8988T (cell line): ENCODE results near the gene DNAJC30.

ENCODE experiments used
- DNase-seq: peaks from one replicate; pipeline ENCODE4 v3.0.0; 2011

Gene DNAJC30

GRCh38 chr7:73707045-73707631 lies 23.9 kb upstream of the DNAJC30 start:
- DNase-seq: no peak

DNA sequence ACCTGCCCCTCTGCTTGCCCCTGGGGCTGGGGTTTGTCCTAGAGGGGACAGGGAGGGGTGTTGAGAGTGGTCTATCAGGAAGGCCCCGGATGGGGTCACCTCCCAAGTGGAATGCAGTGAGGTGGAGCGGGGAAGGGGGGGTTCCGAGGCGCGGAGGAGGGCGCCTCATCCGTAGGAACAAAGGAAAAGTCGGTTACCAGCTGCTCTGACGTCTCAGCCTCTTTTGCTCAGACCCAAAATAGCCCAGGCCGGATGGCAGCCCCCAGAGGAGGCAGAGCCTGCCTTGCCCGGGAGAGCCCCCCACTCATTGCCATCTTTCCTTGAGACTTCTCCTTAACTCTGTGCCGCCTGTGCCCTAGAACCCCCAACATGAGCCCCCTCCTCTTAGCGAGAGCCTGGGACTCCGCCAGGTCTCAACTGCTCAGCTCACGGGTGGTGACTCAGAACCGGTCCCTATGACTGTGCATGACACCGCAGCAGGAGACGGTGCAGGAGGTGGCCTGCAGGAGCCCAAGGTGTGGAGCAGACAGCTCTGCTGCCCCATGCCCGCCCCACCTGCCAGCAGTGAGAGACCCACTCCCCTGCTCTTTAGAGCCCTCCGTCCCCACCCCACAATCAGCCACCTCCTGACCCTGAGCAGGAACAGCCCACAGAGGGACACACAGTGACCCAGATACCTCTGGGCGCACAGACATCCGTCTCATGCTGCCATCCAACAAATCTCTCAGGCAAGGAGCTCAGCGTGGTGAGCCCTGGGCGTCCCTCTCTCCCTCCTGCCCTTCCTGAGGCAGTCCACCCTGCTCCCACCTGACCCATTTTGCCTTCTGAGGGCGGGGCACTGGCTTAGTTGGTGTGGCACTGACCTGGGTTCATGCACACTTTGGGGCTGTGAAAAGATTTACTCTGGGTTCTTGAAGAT lies 23.1 kb upstream of the DNAJC30 start:
- peak; percentile 94 for DNase-seq

DNA sequence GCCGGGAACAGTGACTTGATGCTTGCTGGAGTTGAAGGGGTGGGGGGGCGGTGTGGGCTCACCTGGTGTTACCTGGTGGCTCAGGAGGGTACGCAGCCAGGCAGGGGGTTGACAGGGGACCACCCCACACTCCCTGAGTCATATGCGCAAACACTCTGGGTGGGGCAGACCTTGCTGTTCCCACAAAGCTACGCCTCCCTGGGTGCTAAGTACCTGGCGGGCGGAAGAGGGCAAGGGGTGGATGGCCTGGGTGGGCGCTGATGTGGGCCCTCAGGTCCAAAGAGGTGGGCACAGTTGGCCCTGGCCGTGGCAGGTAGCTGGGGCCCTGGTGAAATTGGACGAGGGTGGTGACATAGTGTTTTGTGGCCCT lies 22.3 kb upstream of the DNAJC30 start:
- DNase-seq: no peak

DNA sequence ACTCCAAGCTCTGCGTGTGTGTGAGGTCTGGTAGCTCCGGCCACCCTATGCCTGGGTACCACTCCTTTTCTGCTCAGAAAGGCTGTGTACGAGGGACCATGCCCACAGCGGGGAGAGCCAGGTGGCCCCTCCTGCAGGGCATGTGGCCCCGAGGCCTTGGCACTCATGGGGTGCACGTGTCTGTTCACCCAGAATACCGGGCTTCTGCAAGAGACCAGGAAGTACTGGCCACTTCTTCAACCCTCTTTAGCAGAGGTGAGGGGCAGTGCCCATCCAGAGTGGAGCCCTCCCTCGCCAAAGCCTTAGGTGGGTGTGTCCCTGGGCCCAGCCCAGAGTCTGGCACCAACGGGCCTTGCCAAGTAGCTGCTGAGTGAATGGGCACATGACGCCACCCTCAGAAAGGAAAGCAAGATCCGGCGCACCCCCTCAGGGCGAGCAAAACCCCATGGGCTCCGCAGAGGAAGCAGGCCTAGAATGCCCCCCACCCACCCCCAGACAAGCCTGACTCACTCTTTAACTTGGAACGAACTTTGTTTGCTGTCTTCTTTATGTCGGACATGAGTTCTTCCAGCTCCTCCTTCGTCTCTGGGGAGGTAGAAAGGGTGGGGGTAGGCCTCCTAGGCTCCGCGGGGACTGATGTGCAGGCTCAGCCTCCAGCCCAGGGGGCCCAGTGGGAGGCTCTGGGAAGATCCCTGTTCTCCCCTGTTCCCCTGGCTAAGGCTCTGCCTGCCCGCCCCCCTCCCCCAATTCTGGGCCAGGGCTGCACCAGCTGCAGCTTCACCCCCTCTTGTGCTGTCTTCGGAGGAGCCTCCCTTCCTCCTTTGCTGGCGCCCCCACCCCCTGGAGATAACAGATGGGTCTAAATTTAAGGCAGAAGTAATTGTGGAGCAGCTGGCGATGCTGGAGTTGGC lies 21.6 kb upstream of the DNAJC30 start:
- DNase-seq: no peak

- DNase-seq: no peak
Measured at GRCh38 chr7:73703757-73704639, 20.7 kb upstream of the DNAJC30 start.

DNA sequence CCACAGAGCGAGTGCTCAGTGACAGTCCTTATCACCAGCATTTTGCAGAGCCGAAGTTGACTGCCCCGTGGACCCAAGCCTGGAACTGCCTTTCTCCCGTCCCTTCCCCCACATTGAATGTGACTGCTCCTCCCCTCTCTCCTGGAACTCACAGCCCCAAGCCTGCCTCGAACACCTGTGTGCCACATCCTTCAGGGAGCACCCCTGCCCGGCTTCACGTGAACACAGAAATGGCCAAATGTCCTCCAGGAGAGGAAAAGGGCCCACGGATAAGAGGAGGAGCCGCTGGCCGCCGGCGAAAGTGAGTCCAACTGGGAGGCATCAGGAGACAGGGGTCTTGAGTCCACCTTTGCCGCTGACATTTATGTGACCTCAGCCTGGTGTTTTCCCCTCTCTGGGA lies 20.0 kb upstream of the DNAJC30 start:
- no peak for DNase-seq

DNA sequence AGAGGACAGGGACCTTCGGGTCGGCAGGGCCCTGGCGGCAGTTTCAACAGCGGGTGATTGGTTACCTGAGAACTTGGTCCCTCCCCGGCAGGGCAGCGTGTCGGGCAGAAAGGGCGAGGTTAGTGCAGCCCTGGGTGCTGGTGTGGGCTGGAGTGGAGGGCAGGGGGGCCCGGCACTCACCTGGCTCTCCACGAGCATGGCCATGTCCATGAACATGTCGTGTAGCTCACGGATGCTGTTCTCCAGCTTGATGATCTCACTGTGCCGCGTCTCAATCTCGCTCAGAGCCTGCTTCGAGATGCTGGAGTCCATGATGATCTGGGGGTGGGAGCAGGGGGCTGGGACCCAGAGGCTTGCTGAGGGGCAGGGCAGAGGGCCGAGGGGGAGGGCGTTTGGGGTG lies 19.4 kb upstream of the DNAJC30 start:
- DNase-seq: no peak

GRCh38 chr7:73702226-73702625 lies 19.0 kb upstream of the DNAJC30 start:
- DNase-seq: no peak

DNA sequence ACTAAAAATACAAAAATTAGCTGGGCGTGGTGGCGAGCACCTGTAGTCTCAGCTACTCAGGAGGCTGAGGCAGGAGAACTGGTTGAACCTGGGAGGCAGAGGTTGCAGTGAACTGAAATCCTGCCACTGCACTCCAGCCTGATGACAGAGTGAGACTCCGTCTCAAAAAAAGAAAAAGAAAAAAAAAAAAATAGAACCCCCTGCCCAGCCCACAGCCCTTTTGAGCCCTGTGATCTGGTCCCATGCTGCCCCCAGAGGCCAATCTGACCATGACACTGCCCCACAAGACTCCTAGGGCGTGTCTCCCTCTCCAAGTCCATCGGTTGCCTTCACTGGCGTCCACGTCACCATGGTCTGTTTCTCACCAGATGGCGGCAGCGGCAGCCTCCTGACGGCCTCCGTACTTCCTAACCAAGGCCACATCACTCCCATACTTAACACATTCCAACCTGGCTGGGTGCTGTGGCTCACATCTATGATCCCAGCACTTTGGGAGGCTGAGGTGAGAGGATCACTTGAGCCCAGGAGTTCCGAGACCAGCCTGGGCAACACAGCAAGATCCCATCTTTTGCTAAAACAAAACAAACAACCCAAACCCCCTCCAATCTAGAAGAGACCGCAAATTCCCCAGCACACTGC lies 18.2 kb upstream of the DNAJC30 start:
- no peak for DNase-seq

DNA sequence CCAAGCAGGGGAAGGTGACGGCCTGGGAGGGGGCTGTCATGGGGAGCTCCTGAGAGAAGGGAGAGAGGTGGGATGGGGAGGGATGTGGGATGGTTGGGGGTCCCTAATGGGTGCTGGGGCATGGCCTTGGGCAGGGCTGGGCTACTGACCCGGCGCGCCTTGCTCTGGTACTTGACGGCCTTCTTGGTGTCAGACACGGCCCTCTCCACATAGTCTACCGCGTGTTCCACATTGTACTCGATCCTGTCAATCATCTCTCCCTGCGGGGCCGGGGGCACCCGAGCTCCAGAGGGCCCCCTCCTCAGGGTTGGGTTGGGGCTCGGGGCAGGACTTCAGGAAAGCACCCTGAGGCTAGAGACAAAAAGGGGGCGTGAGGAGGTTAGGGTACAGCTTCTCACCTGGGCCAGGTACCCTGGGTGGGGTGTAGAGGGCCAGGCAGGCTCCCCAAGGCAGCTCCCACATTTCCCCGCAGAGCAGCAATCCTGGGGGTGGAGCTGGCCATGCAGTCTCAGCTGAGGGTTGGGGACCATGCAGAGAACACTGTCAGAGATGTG lies 17.4 kb upstream of the DNAJC30 start:
- no peak for DNase-seq

DNA sequence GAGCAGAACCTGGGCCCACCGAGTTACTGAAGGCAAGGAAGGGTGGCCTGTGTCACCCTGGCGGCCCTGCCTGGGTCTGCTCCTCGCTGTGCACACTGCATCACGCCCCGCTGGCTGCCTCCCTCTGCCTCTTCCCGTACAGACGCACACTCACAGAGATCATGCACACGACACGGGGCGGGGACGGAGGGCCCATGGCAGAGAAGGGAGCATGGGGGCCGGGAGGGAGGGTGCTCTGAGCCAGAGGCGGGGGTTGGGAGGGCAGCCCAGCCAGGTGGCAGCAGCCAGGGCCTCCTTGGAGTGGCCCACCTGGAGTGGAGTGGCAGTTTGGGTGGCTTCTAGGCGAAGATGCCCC lies 16.8 kb upstream of the DNAJC30 start:
- no peak for DNase-seq

DNA sequence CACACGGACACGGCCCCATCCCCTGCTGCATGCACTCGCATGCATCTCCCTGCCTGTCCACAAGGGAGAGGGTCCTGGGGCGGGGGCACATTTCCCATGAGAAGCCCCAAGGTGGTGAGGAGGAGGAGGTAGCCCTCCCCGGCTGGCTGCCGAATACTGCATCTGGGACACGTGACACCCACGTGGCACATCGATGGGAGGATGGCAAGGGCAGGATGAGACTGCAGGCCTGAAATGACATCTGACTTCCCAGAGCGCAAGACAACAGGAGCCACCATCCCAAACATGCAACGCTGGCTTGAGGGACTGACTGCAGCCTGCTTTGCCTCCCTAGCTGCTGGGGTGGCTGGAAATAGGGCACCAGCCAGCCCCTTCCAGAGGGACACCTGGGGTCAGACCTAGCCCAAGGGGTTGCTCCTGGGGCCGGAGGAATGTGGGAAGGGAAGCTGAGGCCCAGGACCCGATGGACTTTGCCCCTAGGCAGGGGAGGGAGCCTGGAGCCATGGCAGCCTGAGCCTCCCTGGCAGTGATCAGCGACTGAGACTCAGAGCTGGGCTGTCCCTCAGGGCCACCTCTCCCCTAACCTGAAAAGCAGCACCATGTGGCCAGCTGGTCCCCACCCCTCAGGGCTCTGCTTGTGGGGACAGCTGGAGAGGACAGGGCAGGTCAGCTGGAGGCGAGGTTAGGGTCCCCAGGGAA lies 16.3 kb upstream of the DNAJC30 start:
- no peak for DNase-seq

GRCh38 chr7:73698410-73698809 lies 15.2 kb upstream of the DNAJC30 start:
- no peak for DNase-seq

- no peak for DNase-seq
Measured at GRCh38 chr7:73696372-73696771, 13.1 kb upstream of the DNAJC30 start.

GRCh38 chr7:73690646-73691045 lies 7.4 kb upstream of the DNAJC30 start:
- DNase-seq: no peak

DNA sequence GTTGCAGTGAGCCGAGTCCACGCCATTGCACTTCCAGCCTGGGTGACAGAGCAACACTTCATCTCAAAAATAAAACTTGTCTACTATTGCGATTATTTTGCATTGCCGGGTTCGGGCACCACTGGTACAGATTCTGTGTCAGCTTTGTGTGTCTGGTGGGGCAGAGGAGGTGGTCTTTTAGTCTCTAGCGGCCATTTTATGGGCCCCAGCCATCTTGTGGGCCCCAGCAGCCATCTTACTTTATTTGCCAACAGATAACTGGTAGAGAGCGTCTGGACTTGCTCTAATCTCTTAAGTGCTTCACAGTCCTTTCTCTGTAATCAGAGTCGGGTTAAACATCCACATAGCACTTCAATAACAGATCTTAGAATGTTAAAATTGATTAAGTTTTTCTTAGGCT lies 5.0 kb upstream of the DNAJC30 start:
- no peak for DNase-seq

- no peak for DNase-seq
Measured at GRCh38 chr7:73685311-73685710, 2.1 kb upstream of the DNAJC30 start.

DNA sequence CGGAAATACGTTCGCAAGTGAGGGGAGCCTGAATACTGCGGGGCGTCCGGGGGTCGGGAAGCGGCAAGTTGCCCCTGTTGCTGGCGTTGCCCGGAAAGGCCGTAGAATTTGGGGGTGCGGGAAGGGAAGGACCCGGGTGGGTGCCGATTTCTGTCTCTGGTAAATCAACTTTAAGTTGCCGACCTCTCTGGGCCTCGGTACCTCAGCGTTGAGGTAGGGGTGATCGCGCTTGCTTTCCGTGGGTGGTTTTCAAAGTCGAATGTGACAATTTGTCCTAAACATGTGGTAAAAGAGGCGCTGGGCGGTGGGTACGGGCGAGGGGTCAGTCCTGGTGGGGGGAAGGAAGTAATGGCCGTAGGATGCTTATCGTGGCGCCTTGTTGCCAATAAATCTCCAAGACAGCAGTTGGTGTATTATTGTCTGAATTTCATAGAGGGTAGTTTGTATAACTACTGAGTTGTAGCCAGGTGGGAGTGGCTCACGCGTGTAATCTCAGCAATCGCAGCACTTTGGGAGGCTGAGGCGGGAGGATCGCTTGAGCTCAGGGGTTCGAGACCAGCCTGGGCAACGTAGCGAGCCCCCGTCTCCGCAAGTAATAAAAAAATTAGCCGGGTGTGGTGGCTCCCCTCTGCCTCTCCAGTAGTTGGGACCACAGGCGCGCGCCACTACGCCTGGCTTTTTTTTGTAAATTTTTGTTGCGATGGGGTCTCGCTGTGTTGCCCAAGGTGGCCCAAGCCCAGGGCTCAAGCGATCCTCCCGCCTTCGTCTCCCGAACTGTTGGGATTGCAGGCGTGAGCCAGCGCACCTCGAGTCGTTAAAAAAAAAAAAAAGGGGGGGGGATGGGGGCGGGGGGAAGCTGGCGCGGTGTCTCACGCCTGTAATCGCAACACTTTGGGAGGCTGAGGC lies 788 bp upstream of the DNAJC30 start:
- no peak for DNase-seq

GRCh38 chr7:73682745-73683055 lies 553 bp downstream of the DNAJC30 start:
- no peak for DNase-seq

- DNase-seq: no peak
Measured at GRCh38 chr7:73681031-73681430, 2.2 kb downstream of the DNAJC30 start.
